CD14-positive monocyte (primary cell): ENCODE data around the gene SOBP. TPM values are rescaled to one million over a fixed set of nuclear protein-coding genes. Genes with fewer than 3 reads are reported as not detected.

Source experiments
- DNase-seq, 3 donors: peaks; one replicate each; pipeline ENCODE4 v3.0.0-alpha.2; 2011 to 2022
- H2AFZ ChIP-seq: 2 replicates; pipeline ENCODE4 v1.6.0; 2012; ENCODE audit warnings: mild to moderate bottlenecking, low read depth, low read length, inconsistent platforms; ENCODE audit not compliant: insufficient read depth, poor library complexity, severe bottlenecking
- H3K27ac ChIP-seq, 2 donors: 1 replicate in 1 of 2; 2 replicates in 1 of 2; pipeline ENCODE4 v1.5.1; 2012 to 2013; ENCODE audit warnings: low read length in 2 of 2, control low read depth in 1 of 2, inconsistent platforms in 1 of 2, low read depth in 1 of 2, mild to moderate bottlenecking in 1 of 2
- H3K27me3 ChIP-seq, 2 donors: one replicate each; pipeline versions ENCODE4 v1.6.0 to v1.6.1; 2011 to 2013; ENCODE audit warnings: low read length in 2 of 2; ENCODE audit not compliant: control insufficient read depth in 2 of 2, insufficient read depth in 2 of 2
- H3K36me3 ChIP-seq, 2 donors: replicated peaks in 1 of 2; 1 replicate in 1 of 2; 2 replicates in 1 of 2; pipeline versions ENCODE4 v1.5.1 to v1.6.1; 2012 to 2013; ENCODE audit warnings: low read length in 2 of 2, control low read depth in 1 of 2, inconsistent platforms in 1 of 2, mild to moderate bottlenecking in 1 of 2; ENCODE audit not compliant: insufficient read depth in 2 of 2, control insufficient read depth in 1 of 2
- H3K4me1 ChIP-seq, 2 donors: 1 replicate in 1 of 2; 2 replicates in 1 of 2; pipeline versions ENCODE4 v1.5.1 to v1.6.1; 2012 to 2013; ENCODE audit warnings: low read length in 2 of 2, control low read depth in 1 of 2, inconsistent platforms in 1 of 2, mild to moderate bottlenecking in 1 of 2, moderate library complexity in 1 of 2; ENCODE audit not compliant: insufficient read depth in 2 of 2, control insufficient read depth in 1 of 2
- H3K4me2 ChIP-seq: replicated peaks from 2 replicates; pipeline ENCODE3; 2012; ENCODE audit warnings: low read length, moderate library complexity, mild to moderate bottlenecking; ENCODE audit not compliant: poor library complexity, severe bottlenecking; ENCODE audit errors: extremely low read depth
- H3K4me3 ChIP-seq, 3 experiments: fragments of 200-600 bp in 1 of 3; sonication (generic) in 1 of 3; replicated peaks in 1 of 3; 1 replicate in 2 of 3; 2 replicates in 1 of 3; pipeline ENCODE4 v1.5.1; 2011 to 2013; ENCODE audit warnings: low read length in 3 of 3, mild to moderate bottlenecking in 3 of 3, control low read depth in 2 of 3, low read depth in 2 of 3, inconsistent platforms in 1 of 3, moderate library complexity in 1 of 3
- H3K79me2 ChIP-seq: 2 replicates; pipeline ENCODE4 v1.6.0; 2012; ENCODE audit warnings: mild to moderate bottlenecking, control low read depth, inconsistent platforms, low read length, moderate library complexity; ENCODE audit not compliant: insufficient read depth
- H3K9ac ChIP-seq: 2 replicates; pipeline ENCODE4 v1.6.0; 2017; ENCODE audit warnings: low read length, mild to moderate bottlenecking; ENCODE audit not compliant: insufficient read depth, poor library complexity, severe bottlenecking
- H3K9me3 ChIP-seq, 2 donors: replicated peaks in 1 of 2; 1 replicate in 1 of 2; 2 replicates in 1 of 2; pipeline versions ENCODE4 v1.5.1 to v1.6.1; 2012 to 2013; ENCODE audit warnings: low read length in 2 of 2, control low read depth in 1 of 2; ENCODE audit not compliant: control insufficient read depth in 1 of 2, insufficient read depth in 1 of 2
- H4K20me1 ChIP-seq: 2 replicates; pipeline ENCODE4 v1.6.0; 2012; ENCODE audit warnings: mild to moderate bottlenecking, low read length, control low read depth, moderate library complexity; ENCODE audit not compliant: insufficient read depth
- H3K27ac Mint-ChIP-seq, 7 donors: one replicate each; pipeline ENCODE4 v1.8.0; 2020; ENCODE audit warnings: mild to moderate bottlenecking in 7 of 7, mixed read lengths in 7 of 7, moderate library complexity in 6 of 7, inconsistent platforms in 2 of 7
- H3K27me3 Mint-ChIP-seq, 3 donors: one replicate each; pipeline ENCODE4 v1.8.0; 2021 to 2022; ENCODE audit warnings: low read depth in 3 of 3, mild to moderate bottlenecking in 3 of 3, mixed read lengths in 3 of 3, moderate library complexity in 3 of 3, inconsistent platforms in 1 of 3
- H3K36me3 Mint-ChIP-seq, 2 donors: one replicate each; pipeline ENCODE4 v1.8.0; 2020; ENCODE audit warnings: mixed read lengths in 2 of 2, inconsistent platforms in 1 of 2, mild to moderate bottlenecking in 1 of 2
- H3K4me1 Mint-ChIP-seq: one replicate; pipeline ENCODE4 v1.8.0; 2020; ENCODE audit warnings: mild to moderate bottlenecking, mixed read lengths
- H3K4me3 Mint-ChIP-seq, 2 donors: one replicate each; pipeline ENCODE4 v1.8.0; 2020; ENCODE audit warnings: mild to moderate bottlenecking in 2 of 2, mixed read lengths in 2 of 2, moderate library complexity in 1 of 2
- H3K9me3 Mint-ChIP-seq, 7 donors: one replicate each; pipeline ENCODE4 v1.8.0; 2020 to 2022; ENCODE audit warnings: mixed read lengths in 7 of 7, mild to moderate bottlenecking in 6 of 7, moderate library complexity in 6 of 7, inconsistent platforms in 2 of 7
- CTCF ChIP-seq: fragments of 200-600 bp; IDR thresholded peaks from one replicate; pipeline ENCODE4 v1.8.0; 2022; ENCODE audit warnings: antibody characterized with exemption, mild to moderate bottlenecking
- WGBS: methylation state at CpG from one replicate; pipeline ENCODE4 v1.1.5; 2013; ENCODE audit warnings: missing lambda C conversion rate; ENCODE audit not compliant: insufficient coverage; 5-methylcytosine and 5-hydroxymethylcytosine counted together
- intact Hi-C, 2 donors: fragments of 100-400 bp; cut with micrococcal nuclease; formaldehyde crosslinking; loops; one replicate each; pipeline versions ENCODE4 v1.15.0 to v1.15.1; 2023
- polyA plus RNA-seq, 3 donors: library from polyadenylated mRNA; depleted of rRNA in 1 of 3; unstranded in 2 of 3; stranded (reverse) in 1 of 3; fragments of 300-500 nt in 2 of 3; fragments of >200 nt in 1 of 3; fragmentation: Illumina TruSeq in 2 of 3; gene quantifications; 1 replicate in 2 of 3; 2 replicates in 1 of 3; pipeline ENCODE4 v1.2.3, GENCODE V29; 2012 to 2021

Gene SOBP
- polyA plus RNA-seq, 3 donors = not detected

DNA sequence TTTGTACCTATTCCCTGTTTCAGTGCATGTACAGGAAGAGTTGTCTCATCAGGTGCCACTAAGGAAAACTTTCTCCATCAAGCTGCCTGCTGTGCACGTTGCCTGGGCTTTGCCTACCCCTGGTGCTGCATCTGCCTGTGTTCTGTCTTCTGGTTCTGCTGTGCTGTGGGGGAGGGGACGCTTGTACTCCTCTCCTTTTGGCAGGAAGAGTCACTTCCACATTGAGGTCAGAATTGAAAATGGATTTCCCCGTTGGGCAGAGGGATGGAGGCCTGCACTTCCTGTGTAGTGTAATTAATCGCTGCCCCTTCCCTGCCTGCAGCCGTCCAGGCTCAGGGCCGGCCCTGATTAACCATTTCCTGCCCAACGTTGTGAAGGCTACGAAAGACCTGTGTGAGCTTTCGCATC lies 180.9 kb downstream of the SOBP start:
- Mint-ChIP-seq H3K27ac (peak overlapping the region in 4 of 7 donors; percentile 23 to 77 (median 51)), H3K9me3 (no peaks in the 10 kb centered on the region), H3K4me3 (peak overlapping the region; percentile 27 to 67), H3K4me1 (peaks cover 33% of the 10 kb centered on the region), H3K36me3 (no peaks in the 10 kb centered on the region), H3K27me3 (peaks cover 29 to 56% (median 38%) of the 10 kb centered on the region in 3 donors)
- TF ChIP-seq CTCF = no peak
- H3K4me2 ChIP-seq = peak overlapping the region; percentile 60
- H4K20me1 ChIP-seq = no peaks in the 10 kb centered on the region
- H3K36me3 ChIP-seq = no peaks in the 10 kb centered on the region
- peaks cover 18 to 21% of the 10 kb centered on the region in 2 donors for H3K4me1 ChIP-seq
- intact Hi-C loops = loop anchor here in 1 of 2 donors (10.0 kb wide), 1 partner anchor 374 kb away; no protein-coding TSS in a partner anchor
- H3K79me2 ChIP-seq = no peaks in the 10 kb centered on the region
- no peak overlapping the region for H2AFZ ChIP-seq
- H3K4me3 ChIP-seq = peak overlapping the region in 1 of 3 experiments; percentile 28
- DNase-seq = peak; percentile 66 to 91 (median 75)
- H3K27ac ChIP-seq = no peak overlapping the region
- 0% methylated on average over 5 of the region's 9 CpGs for WGBS
- no peaks in the 10 kb centered on the region for H3K9me3 ChIP-seq
- H3K9ac ChIP-seq = no peak overlapping the region
- H3K27me3 ChIP-seq = peaks cover 14 to 44% of the 10 kb centered on the region in 2 donors

- Histone ChIP-seq H3K9me3 (no peaks in the 10 kb centered on the region), H3K4me2 (no peak overlapping the region), H3K4me3 (no peak overlapping the region), H3K36me3 (no peaks in the 10 kb centered on the region), H2AFZ (no peak overlapping the region), H3K9ac (no peak overlapping the region), H3K27me3 (peaks cover 5 to 27% of the 10 kb centered on the region in 2 donors), H3K79me2 (no peaks in the 10 kb centered on the region), H3K4me1 (peaks cover 18 to 21% of the 10 kb centered on the region in 2 donors), H3K27ac (no peak overlapping the region), H4K20me1 (no peaks in the 10 kb centered on the region)
- Mint-ChIP-seq H3K36me3 (no peaks in the 10 kb centered on the region), H3K9me3 (no peaks in the 10 kb centered on the region), H3K27ac (no peak overlapping the region), H3K4me1 (peaks cover 26% of the 10 kb centered on the region), H3K4me3 (peak overlapping the region in 1 of 2 donors; percentile 55), H3K27me3 (peaks cover 23 to 48% (median 26%) of the 10 kb centered on the region in 3 donors)
- TF ChIP-seq CTCF = no peak
- WGBS = 87% methylated on average over 8 of the region's 13 CpGs
- no peak for DNase-seq
- intact Hi-C loops = loop anchor here in 1 of 2 donors (10.0 kb wide), 1 partner anchor 372 kb away; no protein-coding TSS in a partner anchor
Observed at GRCh38 chr6:107673076-107673494, 183.2 kb downstream of the SOBP start.
